ENCODE measurements around the gene NEIL3. TPM values are rescaled to one million over a fixed set of nuclear protein-coding genes. Genes with fewer than 3 reads are reported as not detected.
A peak's percentile ranks its signal among the peaks of the same experiment; 100 is the strongest.

Gene NEIL3
- total RNA-seq, 4 donors from 2014 or later = 0.59 TPM; not detected in 3

GRCh38 chr4:177332119-177332518, 22.4 kb downstream of the NEIL3 start:
- intact Hi-C loops (cut with DNase I) = no loop called here
- DNase-seq = no peak
- no peak overlapping the region for H3K4me3 ChIP-seq (replicated peaks in 1 of 3)
- H3K36me3 ChIP-seq = no peaks in the 10 kb centered on the region
- H3K4me1 ChIP-seq = no peaks in the 10 kb centered on the region
- H3K9me3 ChIP-seq = no peaks in the 10 kb centered on the region
- no peaks in the 10 kb centered on the region for H3K27me3 ChIP-seq
- TF ChIP-seq CTCF (IDR thresholded peaks at IDR 0.05) = no peak
- no peak for TF ChIP-seq POLR2A (IDR thresholded peaks at IDR 0.05)
- 95 to 99% methylated on average over 4 of the region's 4 CpGs for WGBS, 2 donors
- no peak overlapping the region for H3K27ac ChIP-seq

GRCh38 chr4:177339477-177340374, 30.1 kb downstream of the NEIL3 start:
- Histone ChIP-seq H3K4me1 (no peaks in the 10 kb centered on the region), H3K27ac (no peak overlapping the region), H3K9me3 (no peaks in the 10 kb centered on the region), H3K36me3 (no peaks in the 10 kb centered on the region), H3K4me3 (replicated peaks in 1 of 3) (no peak overlapping the region), H3K27me3 (no peaks in the 10 kb centered on the region)
- no peak for TF ChIP-seq POLR2A (IDR thresholded peaks at IDR 0.05)
- TF ChIP-seq CTCF (IDR thresholded peaks at IDR 0.05) = peak; percentile 44 to 88 (median 73)
- no peak for DNase-seq
- WGBS, 2 donors = 46 to 58% methylated on average over 5 of the region's 5 CpGs
- intact Hi-C loops (cut with DNase I) = no loop called here

GRCh38 chr4:177348348-177348747, 38.7 kb downstream of the NEIL3 start:
- TF ChIP-seq POLR2A (IDR thresholded peaks at IDR 0.05) (no peak), CTCF (IDR thresholded peaks at IDR 0.05) (no peak)
- no peaks in the 10 kb centered on the region for H3K9me3 ChIP-seq
- WGBS, 2 donors = 96 to 99% methylated on average over 5 to 6 of the region's 8 CpGs
- no peak overlapping the region for H3K4me3 ChIP-seq (replicated peaks in 1 of 3)
- no peaks in the 10 kb centered on the region for H3K4me1 ChIP-seq
- no peaks in the 10 kb centered on the region for H3K36me3 ChIP-seq
- DNase-seq = no peak
- H3K27me3 ChIP-seq = no peaks in the 10 kb centered on the region
- no peak overlapping the region for H3K27ac ChIP-seq
- intact Hi-C loops (cut with DNase I) = no loop called here

GRCh38 chr4:177349191-177349590, 39.5 kb downstream of the NEIL3 start:
- 95% methylated on average over 6 of the region's 6 CpGs for WGBS, 2 donors
- intact Hi-C loops (cut with DNase I) = no loop called here
- no peak overlapping the region for H3K4me3 ChIP-seq (replicated peaks in 1 of 3)

More at GRCh38 chr4:177349191-177349590, 39.5 kb downstream of the NEIL3 start:
- Histone ChIP-seq H3K36me3 (no peaks in the 10 kb centered on the region), H3K4me1 (no peaks in the 10 kb centered on the region), H3K27me3 (no peaks in the 10 kb centered on the region), H3K27ac (no peak overlapping the region), H3K9me3 (no peaks in the 10 kb centered on the region)
- no peak for DNase-seq
- no peak for TF ChIP-seq POLR2A (IDR thresholded peaks at IDR 0.05)
- TF ChIP-seq CTCF (IDR thresholded peaks at IDR 0.05) = no peak
